Measurements from ENCODE around the gene LRFN3.

DNA sequence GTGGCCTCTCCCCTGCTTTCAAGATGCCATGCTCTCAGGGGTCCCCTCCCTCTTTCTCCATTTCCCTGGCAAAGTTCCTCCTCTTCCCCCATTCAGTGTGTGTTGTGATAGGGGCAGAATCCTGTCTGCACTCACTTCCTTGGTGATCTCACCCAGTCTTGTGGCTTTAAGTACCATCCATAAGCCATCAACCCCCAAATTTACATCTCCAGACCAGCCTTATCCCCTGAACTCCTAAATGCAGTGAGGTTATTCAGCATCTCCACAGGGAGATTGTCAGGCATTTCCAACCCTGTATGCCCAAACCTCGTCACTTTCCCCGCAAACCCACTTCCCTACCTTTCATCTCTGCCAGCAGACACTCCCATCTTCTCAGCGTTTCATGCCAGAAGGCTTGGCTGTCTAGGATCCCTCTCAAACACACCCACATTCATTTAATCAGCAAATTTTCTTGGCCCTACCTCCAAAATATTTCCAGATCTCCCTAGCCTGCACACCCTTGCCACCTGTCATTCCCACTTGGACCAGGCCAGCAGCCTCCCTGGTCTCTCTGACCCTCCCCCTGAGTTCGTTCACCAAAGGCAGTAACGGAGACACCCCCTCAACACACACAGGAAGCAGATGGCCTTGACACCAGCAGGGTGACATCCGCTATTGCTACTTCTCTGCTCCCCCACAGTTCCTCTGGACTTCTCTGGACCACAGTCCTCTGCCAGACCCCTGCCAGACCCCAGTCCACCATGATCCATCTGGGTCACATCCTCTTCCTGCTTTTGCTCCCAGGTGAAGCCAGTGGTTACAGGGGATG is 34.1 kb upstream of the LRFN3 start, which contains the start of gene HCST:
- TF ChIP-seq, protein P1, sequence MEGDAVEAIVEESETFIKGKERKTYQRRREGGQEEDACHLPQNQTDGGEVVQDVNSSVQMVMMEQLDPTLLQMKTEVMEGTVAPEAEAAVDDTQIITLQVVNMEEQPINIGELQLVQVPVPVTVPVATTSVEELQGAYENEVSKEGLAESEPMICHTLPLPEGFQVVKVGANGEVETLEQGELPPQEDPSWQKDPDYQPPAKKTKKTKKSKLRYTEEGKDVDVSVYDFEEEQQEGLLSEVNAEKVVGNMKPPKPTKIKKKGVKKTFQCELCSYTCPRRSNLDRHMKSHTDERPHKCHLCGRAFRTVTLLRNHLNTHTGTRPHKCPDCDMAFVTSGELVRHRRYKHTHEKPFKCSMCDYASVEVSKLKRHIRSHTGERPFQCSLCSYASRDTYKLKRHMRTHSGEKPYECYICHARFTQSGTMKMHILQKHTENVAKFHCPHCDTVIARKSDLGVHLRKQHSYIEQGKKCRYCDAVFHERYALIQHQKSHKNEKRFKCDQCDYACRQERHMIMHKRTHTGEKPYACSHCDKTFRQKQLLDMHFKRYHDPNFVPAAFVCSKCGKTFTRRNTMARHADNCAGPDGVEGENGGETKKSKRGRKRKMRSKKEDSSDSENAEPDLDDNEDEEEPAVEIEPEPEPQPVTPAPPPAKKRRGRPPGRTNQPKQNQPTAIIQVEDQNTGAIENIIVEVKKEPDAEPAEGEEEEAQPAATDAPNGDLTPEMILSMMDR (IDR thresholded peaks at IDR 0.05; ENCODE audit: low read depth, low read length, missing input control) = no peak
- TF ChIP-seq, protein P2, sequence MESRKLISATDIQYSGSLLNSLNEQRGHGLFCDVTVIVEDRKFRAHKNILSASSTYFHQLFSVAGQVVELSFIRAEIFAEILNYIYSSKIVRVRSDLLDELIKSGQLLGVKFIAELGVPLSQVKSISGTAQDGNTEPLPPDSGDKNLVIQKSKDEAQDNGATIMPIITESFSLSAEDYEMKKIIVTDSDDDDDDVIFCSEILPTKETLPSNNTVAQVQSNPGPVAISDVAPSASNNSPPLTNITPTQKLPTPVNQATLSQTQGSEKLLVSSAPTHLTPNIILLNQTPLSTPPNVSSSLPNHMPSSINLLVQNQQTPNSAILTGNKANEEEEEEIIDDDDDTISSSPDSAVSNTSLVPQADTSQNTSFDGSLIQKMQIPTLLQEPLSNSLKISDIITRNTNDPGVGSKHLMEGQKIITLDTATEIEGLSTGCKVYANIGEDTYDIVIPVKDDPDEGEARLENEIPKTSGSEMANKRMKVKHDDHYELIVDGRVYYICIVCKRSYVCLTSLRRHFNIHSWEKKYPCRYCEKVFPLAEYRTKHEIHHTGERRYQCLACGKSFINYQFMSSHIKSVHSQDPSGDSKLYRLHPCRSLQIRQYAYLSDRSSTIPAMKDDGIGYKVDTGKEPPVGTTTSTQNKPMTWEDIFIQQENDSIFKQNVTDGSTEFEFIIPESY (IDR thresholded peaks at IDR 0.05) = no peak
- TF ChIP-seq HNF4G (IDR thresholded peaks at IDR 0.05) (no peak), SP1 (IDR thresholded peaks at IDR 0.05) (no peak), RAD21 (IDR thresholded peaks at IDR 0.05) (no peak), JUND (IDR thresholded peaks at IDR 0.05) (no peak), YY1 (IDR thresholded peaks at IDR 0.05) (no peak), FOXA1 (IDR thresholded peaks at IDR 0.05) (no peak), RXRA (IDR thresholded peaks at IDR 0.05) (no peak), NR2F2 (IDR thresholded peaks at IDR 0.05) (no peak), TAF1 (conservative IDR thresholded peaks at IDR 0.05) (no peak)
- TF ChIP-seq, protein P3, sequence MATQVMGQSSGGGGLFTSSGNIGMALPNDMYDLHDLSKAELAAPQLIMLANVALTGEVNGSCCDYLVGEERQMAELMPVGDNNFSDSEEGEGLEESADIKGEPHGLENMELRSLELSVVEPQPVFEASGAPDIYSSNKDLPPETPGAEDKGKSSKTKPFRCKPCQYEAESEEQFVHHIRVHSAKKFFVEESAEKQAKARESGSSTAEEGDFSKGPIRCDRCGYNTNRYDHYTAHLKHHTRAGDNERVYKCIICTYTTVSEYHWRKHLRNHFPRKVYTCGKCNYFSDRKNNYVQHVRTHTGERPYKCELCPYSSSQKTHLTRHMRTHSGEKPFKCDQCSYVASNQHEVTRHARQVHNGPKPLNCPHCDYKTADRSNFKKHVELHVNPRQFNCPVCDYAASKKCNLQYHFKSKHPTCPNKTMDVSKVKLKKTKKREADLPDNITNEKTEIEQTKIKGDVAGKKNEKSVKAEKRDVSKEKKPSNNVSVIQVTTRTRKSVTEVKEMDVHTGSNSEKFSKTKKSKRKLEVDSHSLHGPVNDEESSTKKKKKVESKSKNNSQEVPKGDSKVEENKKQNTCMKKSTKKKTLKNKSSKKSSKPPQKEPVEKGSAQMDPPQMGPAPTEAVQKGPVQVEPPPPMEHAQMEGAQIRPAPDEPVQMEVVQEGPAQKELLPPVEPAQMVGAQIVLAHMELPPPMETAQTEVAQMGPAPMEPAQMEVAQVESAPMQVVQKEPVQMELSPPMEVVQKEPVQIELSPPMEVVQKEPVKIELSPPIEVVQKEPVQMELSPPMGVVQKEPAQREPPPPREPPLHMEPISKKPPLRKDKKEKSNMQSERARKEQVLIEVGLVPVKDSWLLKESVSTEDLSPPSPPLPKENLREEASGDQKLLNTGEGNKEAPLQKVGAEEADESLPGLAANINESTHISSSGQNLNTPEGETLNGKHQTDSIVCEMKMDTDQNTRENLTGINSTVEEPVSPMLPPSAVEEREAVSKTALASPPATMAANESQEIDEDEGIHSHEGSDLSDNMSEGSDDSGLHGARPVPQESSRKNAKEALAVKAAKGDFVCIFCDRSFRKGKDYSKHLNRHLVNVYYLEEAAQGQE (IDR thresholded peaks at IDR 0.05) = no peak
- TF ChIP-seq, protein P4, sequence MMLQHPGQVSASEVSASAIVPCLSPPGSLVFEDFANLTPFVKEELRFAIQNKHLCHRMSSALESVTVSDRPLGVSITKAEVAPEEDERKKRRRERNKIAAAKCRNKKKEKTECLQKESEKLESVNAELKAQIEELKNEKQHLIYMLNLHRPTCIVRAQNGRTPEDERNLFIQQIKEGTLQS (IDR thresholded peaks at IDR 0.05) = no peak
- TF ChIP-seq, protein P5, sequence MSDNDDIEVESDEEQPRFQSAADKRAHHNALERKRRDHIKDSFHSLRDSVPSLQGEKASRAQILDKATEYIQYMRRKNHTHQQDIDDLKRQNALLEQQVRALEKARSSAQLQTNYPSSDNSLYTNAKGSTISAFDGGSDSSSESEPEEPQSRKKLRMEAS (IDR thresholded peaks at IDR 0.05) = no peak

All from liver (tissue), 3 donors.